ENCODE measurements around the gene ST7.

GRCh38 chr7:117090791-117091190 lies 137.5 kb downstream of the ST7 start:
- no peak for TF ChIP-seq POLR2AphosphoS5 (IDR thresholded peaks at IDR 0.05; ENCODE audit: low read depth, low read length)
- TF ChIP-seq TCF7L2 (IDR thresholded peaks at IDR 0.05; ENCODE audit: low read depth, low read length): no peak
- TF ChIP-seq CTCF (IDR thresholded peaks at IDR 0.05): no peak
- TF ChIP-seq REST (IDR thresholded peaks at IDR 0.05; ENCODE audit: insufficient read depth in 1 of 2, low read depth in 2 of 2, low read length in 1 of 2): no peak
- TF ChIP-seq SIN3A (IDR thresholded peaks at IDR 0.05; ENCODE audit: borderline replicate concordance, insufficient read depth, low read depth, low read length): no peak

Data from Panc1 (cell line).